HG03060 (cell line): ENCODE data around the gene BCKDHA.
"Not testable (repeated sequence)": the region's sequence is repeated elsewhere in the genome, so short reads cannot be mapped to it uniquely, and the experiment has no call there.

Source experiments
- ATAC-seq: cut with Tn5 transposase; IDR thresholded peaks from one replicate; pipeline ENCODE4 v1.9.1; 2021; ENCODE audit warnings: low read depth, moderate number of reproducible peaks; ENCODE audit not compliant: unreplicated experiment

Gene BCKDHA

DNA sequence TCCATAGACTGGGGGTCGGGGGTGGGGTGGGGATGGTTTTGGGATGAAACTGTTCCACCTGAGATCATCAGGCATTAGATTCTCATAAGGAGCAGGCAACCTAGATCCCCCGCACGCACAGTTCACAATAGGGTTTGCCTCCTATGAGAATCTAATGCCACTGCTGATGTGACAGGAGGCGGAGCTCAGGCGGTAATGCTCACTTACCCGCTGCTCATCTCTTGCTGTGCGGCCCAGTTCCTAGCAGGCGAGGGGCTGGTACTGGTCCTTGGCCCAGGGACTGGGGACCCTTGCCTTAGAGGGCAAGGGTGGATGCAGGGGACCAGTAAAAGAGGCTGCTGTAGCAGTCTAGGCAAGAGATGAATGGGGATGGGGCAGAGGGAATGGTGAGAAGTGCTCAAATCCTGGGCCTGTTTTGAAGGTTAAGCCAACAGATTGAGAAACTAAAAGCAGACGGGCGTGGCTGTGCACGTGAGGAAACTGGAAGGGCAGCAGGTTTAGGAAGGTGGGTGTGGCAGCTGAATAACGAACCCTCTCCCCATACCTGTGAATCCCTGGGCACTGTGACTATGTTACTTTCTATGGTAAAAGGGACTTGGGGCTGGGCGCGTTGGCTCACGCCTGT lies 43.8 kb downstream of the BCKDHA start:
- no peak for ATAC-seq

DNA sequence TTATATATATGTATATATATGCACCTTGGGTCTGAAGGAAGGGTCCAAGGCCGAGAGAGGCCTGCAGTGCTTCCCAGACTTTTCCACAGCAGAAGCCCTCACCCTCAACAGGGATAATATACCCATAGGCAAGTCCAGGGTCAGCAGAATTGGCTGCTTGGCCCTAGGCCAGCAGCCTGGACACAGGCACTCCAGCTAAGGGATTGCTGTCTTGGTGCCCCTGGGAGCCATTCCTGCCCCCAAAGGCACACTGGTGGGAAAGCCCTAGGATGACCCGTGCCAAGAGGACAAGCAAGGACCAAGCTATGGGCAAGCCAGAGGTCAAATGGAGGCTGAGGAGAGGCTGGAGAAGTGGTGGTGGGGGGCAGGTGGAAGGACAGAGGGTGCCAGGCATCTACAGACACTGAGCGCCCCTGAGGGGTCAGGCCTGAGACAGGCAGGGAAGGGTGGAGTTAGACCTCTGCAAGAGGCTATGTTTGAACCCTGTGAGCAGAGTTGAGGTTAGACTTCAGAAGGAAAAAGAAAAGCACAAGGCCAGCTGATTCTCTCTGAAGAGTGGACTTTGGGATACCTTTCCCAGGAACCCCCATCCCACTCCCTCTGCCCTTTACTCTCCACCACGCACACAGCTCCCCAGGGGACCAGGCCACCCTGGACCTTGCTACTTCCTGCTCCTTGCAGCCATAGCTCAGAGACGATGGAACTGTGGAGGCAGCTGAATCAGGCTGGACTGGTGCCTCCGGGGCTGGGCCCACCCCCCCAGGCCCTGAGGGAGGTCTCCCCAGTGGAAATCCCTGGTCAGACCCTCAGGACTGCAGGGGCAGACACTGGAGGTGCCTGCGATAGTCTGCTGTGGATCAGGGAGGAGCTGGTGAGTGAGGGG lies 45.1 kb downstream of the BCKDHA start, which contains the start of gene ERICH4:
ERICH4 (plus strand) TSS at position 684 of the 883 bp plus-strand sequence; CDS start at position 698, 14 bp downstream.
- ATAC-seq = no peak

DNA sequence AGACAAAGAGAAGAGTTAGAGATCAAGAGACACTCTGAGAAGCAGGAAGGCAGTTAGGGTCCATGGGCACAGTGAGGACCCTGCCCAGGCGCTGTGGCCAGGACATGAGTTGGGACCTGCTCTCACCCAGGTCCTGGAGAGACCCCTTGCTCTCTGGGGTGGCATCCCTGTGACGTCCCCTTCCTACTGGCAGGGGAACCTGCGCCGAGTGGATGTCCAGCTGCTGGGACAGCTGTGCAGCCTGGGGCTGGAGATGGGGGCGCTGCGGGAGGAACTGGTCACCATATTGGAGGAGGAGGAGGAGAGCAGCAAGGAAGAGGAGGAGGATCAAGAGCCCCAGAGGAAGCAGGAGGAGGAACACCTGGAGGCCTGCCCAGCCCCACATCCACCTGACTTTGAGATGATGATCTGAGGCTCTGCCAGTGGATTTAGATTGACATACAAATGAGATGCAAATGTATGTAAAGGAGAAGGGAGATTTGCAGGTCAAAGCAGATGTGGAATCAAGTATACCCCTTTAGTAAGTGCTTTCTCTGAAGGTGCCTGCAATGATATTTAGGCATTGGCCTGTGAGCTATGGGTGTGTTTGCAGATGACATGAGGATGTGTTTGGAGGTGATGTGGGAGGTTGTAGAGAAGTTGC lies 46.3 kb downstream of the BCKDHA start:
- ATAC-seq = no peak

DNA sequence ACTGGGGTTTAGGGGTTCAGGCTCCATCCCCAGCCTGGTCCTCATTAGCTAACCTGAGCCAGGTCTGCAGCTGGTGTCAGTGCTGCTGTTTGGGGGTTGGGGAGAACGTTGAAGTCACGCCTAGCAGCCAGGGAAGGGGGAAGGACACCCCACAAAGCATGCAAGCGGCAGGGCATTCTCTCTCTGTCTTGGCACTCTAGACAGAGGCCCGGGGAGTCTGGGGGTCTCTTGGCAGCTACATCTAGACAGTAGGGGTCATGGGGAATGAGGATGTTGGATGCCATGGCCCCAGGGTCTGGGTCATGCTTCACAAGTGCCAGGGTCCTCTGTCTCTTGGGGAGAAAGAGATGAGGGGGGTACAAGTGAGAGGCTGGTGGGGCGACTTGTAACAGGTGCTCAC lies 48.0 kb downstream of the BCKDHA start:
- ATAC-seq = no peak

DNA sequence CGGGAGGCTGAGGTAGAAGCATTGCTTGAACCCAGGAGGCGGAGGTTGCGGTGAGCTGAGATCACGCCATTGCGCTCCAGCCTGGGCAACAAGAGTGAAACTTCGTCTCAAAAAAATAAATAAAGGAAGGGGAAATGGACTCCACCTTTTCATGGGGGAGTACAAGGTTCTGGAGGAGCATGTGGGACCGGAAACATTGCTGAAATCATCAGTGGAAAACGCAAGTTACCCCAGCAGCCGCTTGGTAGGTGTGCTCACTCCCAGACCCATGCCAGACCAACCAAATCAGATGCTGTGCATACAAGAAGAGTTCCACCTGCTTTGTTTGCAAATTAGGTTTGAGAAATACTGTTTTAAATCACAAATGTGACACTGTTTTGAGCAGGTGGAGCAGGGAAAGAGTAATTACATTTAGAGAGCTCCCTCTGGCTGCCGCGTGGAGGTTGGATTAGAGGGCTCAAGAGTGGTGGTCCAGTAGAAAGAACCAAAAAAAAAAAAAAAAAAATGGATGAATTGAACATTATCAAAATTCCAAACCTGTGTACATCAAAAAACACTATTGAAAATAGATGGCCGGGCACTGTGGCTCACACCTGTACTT lies 50.2 kb downstream of the BCKDHA start:
- no peak for ATAC-seq

DNA sequence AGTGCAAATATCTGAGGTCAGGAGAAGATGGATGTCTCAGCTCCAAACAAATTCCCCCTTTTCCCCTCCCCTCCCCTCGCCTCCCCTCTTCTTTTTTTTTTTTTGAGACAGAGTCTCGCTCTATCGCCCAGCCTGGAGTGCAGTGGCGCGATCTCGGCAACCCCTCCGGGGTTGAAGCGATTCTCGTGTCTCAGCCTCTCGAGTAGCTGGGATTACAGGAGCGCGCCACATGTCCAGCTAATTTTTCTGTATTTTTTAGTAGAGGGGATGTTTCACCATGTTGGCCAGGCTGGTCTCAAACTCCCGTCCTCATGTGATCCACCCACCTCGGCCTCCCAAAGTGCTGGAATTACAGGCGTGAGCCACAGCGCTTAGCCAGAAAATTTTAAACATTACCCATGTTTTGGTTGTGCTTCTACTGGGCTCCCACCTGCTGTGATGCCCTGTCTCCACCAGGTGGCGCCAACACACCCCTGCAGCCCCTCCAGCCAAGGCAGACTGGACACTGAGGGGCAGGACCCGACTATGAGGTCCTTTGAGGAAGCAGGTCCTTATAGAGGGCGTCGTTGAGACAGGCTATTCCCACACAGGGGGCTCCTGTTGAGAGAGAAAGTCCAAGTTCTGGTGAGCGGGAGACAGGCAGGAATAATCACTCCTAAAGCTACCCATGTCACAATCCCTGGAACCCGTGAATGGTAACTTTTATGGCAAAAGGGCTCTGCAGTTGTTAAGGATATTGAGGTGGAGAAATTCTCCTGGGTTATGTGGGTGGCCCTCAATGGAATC lies 51.7 kb downstream of the BCKDHA start:
- no peak for ATAC-seq

DNA sequence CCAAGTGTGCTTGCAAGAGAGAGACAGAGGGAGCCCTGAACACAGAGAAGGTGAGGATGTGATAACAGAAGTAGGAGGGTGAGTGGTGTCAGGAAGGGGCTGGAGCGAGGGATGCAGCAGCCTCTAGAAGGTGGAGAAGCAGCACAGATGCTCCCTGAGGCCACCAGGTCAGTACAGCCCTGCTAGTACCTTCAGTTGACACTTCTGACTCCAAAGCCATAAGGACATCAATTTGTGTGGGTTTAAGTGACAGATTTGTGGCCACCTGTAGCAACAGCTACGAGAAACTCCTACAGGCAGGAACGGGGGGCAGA lies 52.2 kb downstream of the BCKDHA start:
- ATAC-seq = no peak

DNA sequence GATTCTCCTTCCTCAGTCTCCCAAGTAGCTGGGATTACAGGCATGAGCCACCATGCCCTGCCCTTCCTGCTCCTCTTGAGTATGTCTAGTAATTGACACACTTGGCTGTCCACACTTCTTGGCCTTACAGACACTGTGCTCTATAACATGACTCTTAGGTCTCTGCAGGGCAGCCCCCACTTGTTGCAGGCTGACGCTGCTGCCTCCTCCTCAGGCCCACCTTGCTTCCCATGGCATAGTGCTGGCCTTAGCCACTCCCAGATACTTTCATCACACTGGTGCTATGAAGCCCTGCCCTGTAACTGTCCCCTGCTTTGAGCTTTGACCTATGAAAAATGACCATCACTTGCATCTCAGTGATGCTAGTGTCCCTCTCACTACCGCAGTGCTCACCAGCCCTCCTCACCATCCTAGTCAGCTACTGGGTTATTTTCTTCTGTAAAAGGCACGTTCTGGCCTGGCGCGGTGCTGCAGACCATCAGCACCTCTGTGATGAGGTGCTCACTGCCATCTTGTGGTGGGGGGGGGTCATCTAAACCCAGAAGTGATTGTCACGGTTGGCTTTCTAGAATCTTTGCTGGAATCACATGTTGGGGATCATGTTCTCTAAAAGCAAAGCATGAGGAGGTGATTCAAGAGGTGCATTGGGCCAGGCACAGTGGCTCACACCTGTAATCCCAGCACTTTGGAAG lies 55.1 kb downstream of the BCKDHA start:
- no peak for ATAC-seq

DNA sequence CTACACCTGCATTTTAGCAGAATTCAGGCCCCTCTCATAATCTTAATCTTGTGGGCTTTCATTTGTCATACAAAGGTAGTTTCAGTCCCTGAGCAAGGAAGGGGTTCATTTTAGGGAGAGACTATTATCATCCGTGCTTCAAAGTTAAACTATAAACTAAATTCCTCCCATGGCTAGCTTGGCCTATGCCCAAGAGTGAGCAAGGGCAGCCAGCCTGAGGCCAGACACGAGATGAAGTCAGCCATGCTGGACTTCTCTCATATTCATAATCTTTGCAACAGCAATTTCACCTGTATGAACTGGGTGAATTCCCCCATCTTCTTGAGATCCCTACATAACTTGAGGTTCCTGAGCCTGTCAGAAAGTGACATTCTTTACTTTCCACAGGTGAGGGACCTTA lies 58.3 kb downstream of the BCKDHA start:
- no peak for ATAC-seq

DNA sequence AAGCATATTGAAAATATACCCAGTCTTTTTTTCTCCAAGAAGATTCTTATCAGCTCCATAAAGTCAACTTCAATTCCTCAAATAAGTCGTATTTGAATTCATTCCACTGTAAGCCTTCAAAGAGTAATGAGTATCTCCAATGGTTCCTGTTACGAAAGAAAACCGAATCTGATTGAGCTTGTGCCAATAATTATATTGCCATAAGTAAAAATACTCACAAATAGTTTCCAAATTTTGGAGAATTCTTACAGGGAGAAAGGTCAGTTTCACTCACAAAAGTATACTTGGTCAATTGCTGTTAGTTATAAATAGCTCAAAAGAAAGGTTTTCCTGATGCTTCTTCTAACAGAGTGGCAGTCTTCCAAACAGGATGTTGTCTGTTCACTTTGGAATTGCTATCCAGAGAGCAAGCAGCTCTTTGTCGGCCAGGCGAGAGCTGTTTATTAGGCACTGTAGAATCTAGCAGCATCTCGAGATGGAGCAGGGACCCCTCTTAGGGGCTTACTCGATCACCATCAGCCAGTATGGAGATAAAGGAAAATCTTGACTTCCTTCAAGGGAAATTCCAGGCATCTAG lies 58.8 kb downstream of the BCKDHA start:
- no peak for ATAC-seq

DNA sequence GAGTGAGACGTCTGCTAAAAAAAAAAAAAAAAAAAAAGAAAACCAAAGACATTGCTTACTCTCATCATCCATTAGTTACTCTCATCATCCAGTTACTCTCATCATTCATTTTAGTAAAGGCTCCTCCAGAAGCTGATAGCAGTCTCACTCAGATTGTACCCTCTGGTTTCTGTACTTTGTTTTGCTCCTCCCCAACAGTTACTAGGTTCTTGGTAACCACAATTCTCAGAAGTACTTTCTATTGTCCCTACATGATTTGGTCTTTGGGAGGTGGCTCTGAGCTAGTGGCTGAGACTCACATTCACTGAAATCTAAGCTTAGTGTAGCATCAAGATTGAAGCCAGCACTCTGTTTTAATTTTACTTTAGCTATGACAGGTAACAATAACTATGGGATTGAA lies 59.6 kb downstream of the BCKDHA start:
- ATAC-seq = no peak

DNA sequence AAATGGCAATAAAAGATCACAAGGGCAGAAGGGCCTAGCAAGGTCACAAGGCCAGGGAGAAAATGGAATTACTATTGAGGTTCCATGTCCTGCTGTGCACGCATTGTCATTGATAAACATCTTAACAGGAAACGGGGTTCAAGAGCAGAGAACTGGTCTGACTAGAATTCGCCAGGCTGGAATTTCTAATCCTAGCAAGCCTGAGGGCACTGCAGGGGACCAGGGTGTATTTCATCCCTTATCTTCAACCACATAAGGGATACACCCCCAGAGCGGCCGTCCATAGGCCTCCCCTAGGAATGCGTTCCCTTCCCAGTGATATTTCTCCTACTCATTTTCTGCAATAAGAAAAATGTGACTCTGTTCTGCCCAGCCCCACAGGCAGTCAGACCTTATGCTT lies 64.9 kb downstream of the BCKDHA start:
- ATAC-seq = no peak

DNA sequence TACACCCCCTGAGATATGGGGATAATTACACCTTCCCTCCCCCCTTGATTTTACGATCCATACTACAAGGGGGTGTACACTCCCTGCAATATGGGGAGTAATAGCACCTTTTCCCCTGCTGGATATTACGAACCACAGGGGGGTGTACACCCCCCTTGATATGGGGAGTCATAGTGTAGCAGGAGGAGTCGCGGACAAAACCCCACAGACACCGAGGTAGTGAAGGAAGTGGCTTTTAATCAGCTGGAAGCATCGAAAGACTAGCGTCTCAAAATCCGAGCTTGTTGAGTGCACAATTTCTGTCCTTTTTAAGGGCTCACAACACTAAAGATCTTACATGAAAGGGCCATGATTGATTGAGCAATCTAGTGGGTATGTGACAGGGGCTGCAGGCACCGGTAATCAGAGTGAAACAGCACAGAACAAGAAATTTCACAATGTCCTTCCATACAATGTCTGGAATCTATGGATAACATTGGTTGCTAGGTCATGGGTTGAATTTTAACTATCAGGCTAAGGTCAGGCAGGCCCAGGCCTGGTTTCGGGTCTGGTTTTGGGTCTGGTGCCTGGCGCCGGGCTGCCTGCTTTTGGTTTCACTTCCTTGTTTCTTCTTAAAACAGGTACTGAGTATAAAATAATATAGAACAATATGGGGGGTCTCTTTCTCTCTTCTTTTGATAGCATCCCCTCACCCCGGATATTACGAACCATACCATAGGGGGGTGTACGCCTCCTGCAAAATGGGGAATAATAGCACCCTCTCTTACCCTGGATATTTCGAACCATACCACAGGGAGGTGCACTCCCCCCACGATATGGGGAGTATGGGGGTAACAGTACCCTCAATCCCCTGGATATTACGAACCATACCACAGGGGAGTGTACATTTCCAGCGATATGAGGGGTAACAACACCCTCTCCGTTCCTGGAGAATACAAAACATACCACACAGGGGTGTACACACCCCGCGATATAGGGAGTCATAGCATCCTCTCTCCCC lies 65.9 kb downstream of the BCKDHA start:
- ATAC-seq = not testable (repeated sequence)
